MM.1S (cell line): ENCODE measurements around the gene CSF3.

ENCODE experiments used
- DNase-seq: peaks from one replicate; pipeline ENCODE4 v3.0.0-alpha.2; 2015
- H2AFZ ChIP-seq: fragments of 300-600 bp; sonication (generic); 2 replicates; pipeline ENCODE4 v1.6.0; 2016; ENCODE audit warnings: antibody characterized with exemption, low read length
- H3F3A ChIP-seq: fragments of 300-600 bp; sonication (generic); 2 replicates; pipeline ENCODE4 v1.6.1; 2016; ENCODE audit warnings: mild to moderate bottlenecking, antibody characterized with exemption, low read length, moderate library complexity, mixed read lengths; ENCODE audit not compliant: insufficient read depth
- H3K27ac ChIP-seq: fragments of 300-600 bp; sonication (generic); 2 replicates; pipeline ENCODE4 v1.5.1; 2016; ENCODE audit warnings: mild to moderate bottlenecking, low read length
- H3K27me3 ChIP-seq: fragments of 300-600 bp; sonication (generic); replicated peaks from 2 replicates; pipeline ENCODE4 v1.6.0; 2016; ENCODE audit warnings: low read length; ENCODE audit not compliant: insufficient read depth
- H3K36me3 ChIP-seq: fragments of 300-600 bp; sonication (generic); replicated peaks from 2 replicates; pipeline ENCODE4 v1.6.1; 2016; ENCODE audit warnings: mild to moderate bottlenecking, low read length, mixed read lengths; ENCODE audit not compliant: insufficient read depth
- H3K4me1 ChIP-seq: fragments of 300-600 bp; sonication (generic); 2 replicates; pipeline ENCODE4 v1.6.1; 2016; ENCODE audit warnings: low read length, mixed read lengths
- H3K4me2 ChIP-seq: fragments of 300-600 bp; sonication (generic); 2 replicates; pipeline ENCODE4 v1.6.0; 2016; ENCODE audit warnings: low read depth, low read length
- H3K4me3 ChIP-seq: fragments of 300-600 bp; sonication (generic); 2 replicates; pipeline ENCODE4 v1.5.1; 2016; ENCODE audit warnings: low read length, mixed read lengths
- H3K79me2 ChIP-seq: fragments of 300-600 bp; sonication (generic); 2 replicates; pipeline ENCODE4 v1.6.1; 2016; ENCODE audit warnings: mixed run types, low read length, mixed read lengths
- H3K9ac ChIP-seq: fragments of 300-600 bp; sonication (generic); 2 replicates; pipeline ENCODE4 v1.6.1; 2016; ENCODE audit warnings: low read length, mixed read lengths
- H3K9me2 ChIP-seq: fragments of 300-600 bp; sonication (generic); replicated peaks from 2 replicates; pipeline ENCODE4 v1.6.1; 2016; ENCODE audit warnings: mild to moderate bottlenecking, low read length, mixed read lengths; ENCODE audit not compliant: insufficient read depth
- H3K9me3 ChIP-seq: fragments of 300-600 bp; sonication (generic); replicated peaks from 2 replicates; pipeline ENCODE4 v1.6.1; 2016; ENCODE audit warnings: mild to moderate bottlenecking, low read length, mixed read lengths; ENCODE audit not compliant: insufficient read depth
- H4K20me1 ChIP-seq: fragments of 300-600 bp; sonication (generic); 2 replicates; pipeline ENCODE4 v1.6.1; 2016; ENCODE audit warnings: mild to moderate bottlenecking, low read length, moderate library complexity, mixed read lengths; ENCODE audit not compliant: insufficient read depth
- CTCF ChIP-seq: fragments of 300-600 bp; sonication (generic); IDR thresholded peaks from 2 replicates; pipeline ENCODE4 v1.5.1; 2016; ENCODE audit warnings: antibody characterized with exemption, low read length, mixed read lengths
- EZH2 ChIP-seq: fragments of 300-600 bp; sonication (generic); optimal IDR thresholded peaks from 2 replicates; pipeline ENCODE3; 2017; ENCODE audit warnings: low read depth, mild to moderate bottlenecking, antibody characterized with exemption, low read length, mixed read lengths
- EZH2phosphoT487 ChIP-seq: fragments of 300-600 bp; sonication (generic); IDR thresholded peaks from 2 replicates; pipeline ENCODE4 v1.6.1; 2018; ENCODE audit warnings: antibody characterized with exemption, low read length

The CSF3 gene

GRCh38 chr17:40041196-40041595 lies 26.0 kb downstream of the CSF3 start:
- Histone ChIP-seq H3K9ac (no peak overlapping the region), H4K20me1 (no peaks in the 10 kb centered on the region), H3K27ac (no peak overlapping the region), H3K27me3 (no peaks in the 10 kb centered on the region), H3K4me1 (no peaks in the 10 kb centered on the region), H3K36me3 (no peaks in the 10 kb centered on the region), H3K9me2 (no peaks in the 10 kb centered on the region), H3K9me3 (no peaks in the 10 kb centered on the region), H3K4me2 (no peak overlapping the region), H3F3A (no peaks in the 10 kb centered on the region), H2AFZ (no peak overlapping the region), H3K4me3 (no peak overlapping the region), H3K79me2 (no peaks in the 10 kb centered on the region)
- DNase-seq = no peak
- TF ChIP-seq EZH2 (no peak), EZH2phosphoT487 (no peak), CTCF (no peak)

- Histone ChIP-seq H3K79me2 (peaks cover 13% of the 10 kb centered on the region), H3K9me3 (no peaks in the 10 kb centered on the region), H3K36me3 (no peaks in the 10 kb centered on the region), H3K4me3 (no peak overlapping the region), H3K9me2 (no peaks in the 10 kb centered on the region), H2AFZ (no peak overlapping the region), H3K9ac (no peak overlapping the region), H3K4me1 (peaks cover 5% of the 10 kb centered on the region), H3K27ac (no peak overlapping the region), H3K4me2 (no peak overlapping the region), H3K27me3 (peaks cover 50% of the 10 kb centered on the region), H4K20me1 (no peaks in the 10 kb centered on the region), H3F3A (no peaks in the 10 kb centered on the region)
- no peak for TF ChIP-seq EZH2phosphoT487
- DNase-seq = no peak
These were observed 41.3 kb downstream of the CSF3 start for GRCh38 chr17:40056379-40057015.

- H3K9me3 ChIP-seq = no peaks in the 10 kb centered on the region
These were observed 43.0 kb downstream of the CSF3 start for GRCh38 chr17:40058186-40058784.

More at GRCh38 chr17:40058186-40058784, 43.0 kb downstream of the CSF3 start:
- no peak overlapping the region for H3K4me3 ChIP-seq
- H3K27ac ChIP-seq = no peak overlapping the region
- peaks cover 58% of the 10 kb centered on the region for H3K27me3 ChIP-seq
- peaks cover 9% of the 10 kb centered on the region for H3K79me2 ChIP-seq
- TF ChIP-seq CTCF (no peak), EZH2 (no peak), EZH2phosphoT487 (no peak)
- no peaks in the 10 kb centered on the region for H3K36me3 ChIP-seq
- no peak for DNase-seq
- no peaks in the 10 kb centered on the region for H3K9me2 ChIP-seq
- H2AFZ ChIP-seq = no peak overlapping the region
- no peaks in the 10 kb centered on the region for H4K20me1 ChIP-seq
- H3K4me1 ChIP-seq = peaks cover 9% of the 10 kb centered on the region
- no peak overlapping the region for H3K9ac ChIP-seq
- no peaks in the 10 kb centered on the region for H3F3A ChIP-seq
- no peak overlapping the region for H3K4me2 ChIP-seq
